GM19023 (cell line): ENCODE results near the gene RNU5D-1.

Source experiments
- ATAC-seq: cut with Tn5 transposase; IDR thresholded peaks from one replicate; pipeline ENCODE4 v1.9.1; 2021; ENCODE audit warnings: mild to moderate bottlenecking, moderate library complexity; ENCODE audit not compliant: unreplicated experiment

The RNU5D-1 gene

GRCh38 chr1:44733784-44734183, 2.8 kb upstream of the RNU5D-1 start:
- ATAC-seq, result no peak

GRCh38 chr1:44733365-44733764, 2.4 kb upstream of the RNU5D-1 start:
- ATAC-seq, result no peak

DNA sequence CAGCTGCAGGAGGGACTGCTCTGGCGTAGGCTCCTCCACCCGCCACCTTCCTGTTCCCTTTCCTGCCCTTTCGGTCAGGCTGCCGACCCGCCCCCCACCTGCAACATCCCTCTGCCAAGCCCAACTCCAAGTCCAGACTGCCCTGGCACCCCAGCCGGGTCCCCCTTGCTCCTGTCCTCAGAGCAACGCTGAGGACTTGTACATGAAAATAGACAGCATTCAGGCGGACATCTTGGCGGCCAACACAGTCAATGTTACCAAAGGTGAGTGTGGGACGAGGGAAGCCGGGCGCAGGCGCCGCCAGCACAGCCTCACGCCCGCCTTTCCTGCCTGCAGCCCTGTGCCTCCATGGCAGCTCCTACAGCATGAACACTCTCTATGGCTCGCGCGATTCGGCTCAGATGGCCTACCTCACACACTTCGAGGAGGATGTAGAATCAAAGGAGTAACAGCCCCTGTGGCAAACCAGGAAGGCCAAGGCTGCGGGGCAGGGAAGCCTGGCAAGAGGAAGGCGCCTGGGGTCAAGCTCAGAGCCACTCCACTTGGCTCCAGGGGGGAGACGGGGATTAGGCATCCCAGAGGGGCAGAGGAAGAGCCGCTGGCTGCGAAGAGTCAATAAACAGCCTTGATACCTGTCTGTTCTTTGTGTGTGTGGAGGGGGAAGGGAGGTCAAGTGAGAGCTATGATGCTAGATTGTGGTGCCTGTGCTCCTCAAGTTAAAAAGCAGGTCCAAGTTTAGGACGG, 5.8 kb downstream of the RNU5D-1 start:
- ATAC-seq, result no peak

GRCh38 chr1:44724296-44724954, 6.5 kb downstream of the RNU5D-1 start:
- no peak for ATAC-seq

DNA sequence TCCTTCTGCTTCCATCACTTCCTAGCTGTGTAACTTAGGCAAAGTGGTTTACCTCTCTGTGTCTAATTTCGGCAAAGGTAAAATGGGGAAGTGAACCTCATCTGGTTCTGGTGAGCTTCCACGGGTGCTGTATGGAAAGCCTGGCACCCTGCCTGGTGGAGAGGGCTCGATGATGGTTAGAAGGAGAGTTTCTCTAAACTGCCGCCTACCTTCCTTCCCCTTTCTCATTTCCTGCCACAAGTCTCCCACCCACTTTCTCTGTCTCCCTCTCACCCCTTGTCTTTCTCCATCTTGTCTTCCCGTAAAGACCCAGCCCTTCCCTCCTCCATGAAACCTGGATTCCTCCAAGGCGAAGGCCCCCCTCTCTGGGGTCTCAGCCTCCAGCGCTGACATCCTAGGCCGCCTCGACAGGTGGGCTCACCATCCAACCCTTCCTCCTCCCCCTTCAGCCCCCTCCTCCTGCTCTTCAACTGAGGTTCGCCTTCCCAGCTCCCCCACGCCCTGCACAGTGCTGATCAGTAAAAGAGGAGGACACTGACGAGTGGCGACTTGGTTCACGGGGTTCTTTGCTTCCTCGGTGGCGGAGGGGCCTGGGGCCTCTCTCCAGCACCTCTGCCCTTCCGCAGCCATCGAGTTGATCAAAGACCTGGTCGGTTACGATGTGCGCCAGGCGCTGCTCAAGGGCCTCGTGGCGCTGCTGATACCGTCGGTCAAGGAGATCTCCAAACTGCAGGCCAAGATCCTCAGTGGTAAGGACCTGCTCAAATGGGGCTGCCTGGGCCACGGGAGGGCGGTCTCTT, 7.3 kb downstream of the RNU5D-1 start:
- ATAC-seq, result no peak

GRCh38 chr1:44723064-44723463, 7.9 kb downstream of the RNU5D-1 start:
- no peak for ATAC-seq

GRCh38 chr1:44721485-44722361, 9.2 kb downstream of the RNU5D-1 start:
- peak; percentile 72 for ATAC-seq

DNA sequence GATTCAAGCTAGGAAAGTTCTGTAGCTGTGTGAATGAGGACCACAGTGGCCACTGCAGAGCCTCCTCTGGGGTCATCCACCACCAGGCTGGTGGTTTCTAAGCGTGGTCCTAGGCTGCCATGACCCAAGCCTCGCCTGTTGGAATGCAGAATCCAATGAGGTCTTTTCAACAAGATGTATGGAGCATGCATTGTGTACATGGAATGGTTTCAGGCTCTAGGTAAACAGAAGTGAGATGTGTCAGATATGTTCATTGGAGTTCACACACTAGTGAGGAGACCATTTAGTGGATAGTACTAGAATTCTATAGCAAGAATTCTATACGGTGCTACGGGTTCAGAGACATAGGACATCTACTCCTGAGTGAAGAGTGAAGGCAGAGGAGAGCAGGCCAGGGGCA, 10.7 kb downstream of the RNU5D-1 start:
- no peak for ATAC-seq

DNA sequence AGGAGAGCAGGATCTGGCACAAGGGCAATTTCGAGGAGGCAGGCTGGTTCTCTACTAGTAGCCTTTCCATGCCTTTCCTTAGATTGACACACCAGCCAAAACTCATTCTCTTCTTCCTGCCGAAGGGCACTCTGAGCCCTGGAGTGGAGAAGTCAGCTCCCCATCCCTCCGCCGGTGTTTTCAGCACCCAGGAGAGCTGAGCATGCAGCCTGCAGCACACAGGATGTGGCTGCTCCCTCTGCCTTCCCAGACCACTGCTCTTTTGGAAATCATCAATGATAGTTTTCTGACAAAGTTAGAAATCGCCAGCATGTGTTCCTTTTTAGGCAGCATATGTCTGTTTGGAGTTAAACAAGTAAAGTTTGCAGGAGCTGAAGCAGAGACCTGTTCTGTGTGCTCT, 11.7 kb downstream of the RNU5D-1 start:
- ATAC-seq, result no peak

DNA sequence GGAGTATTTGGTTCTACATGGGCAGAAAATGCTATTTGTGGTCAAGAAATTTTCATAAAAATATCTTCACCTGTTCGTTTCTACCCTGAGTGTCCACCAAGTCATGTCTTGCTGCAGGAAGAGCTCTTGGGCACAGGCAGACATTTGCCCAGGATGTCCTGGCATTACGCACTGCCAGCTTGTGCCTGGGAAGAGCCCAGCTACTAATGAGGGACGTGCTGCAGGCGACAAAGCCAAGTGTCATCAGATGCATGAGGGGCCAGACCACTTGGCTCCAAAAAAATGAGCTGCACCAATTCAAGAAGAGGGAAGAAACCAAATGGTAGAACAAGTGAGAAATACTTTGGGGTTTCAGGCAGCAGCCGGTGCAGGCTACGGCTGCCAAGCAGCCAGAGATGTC, 12.9 kb downstream of the RNU5D-1 start:
- no peak for ATAC-seq

- no peak for ATAC-seq
Observed at GRCh38 chr1:44717653-44718052, 13.3 kb downstream of the RNU5D-1 start.

GRCh38 chr1:44717156-44717555, 13.8 kb downstream of the RNU5D-1 start:
- no peak for ATAC-seq

GRCh38 chr1:44714944-44715571, 15.9 kb downstream of the RNU5D-1 start:
- no peak for ATAC-seq

- ATAC-seq, result no peak
Observed at GRCh38 chr1:44714532-44714931, 16.4 kb downstream of the RNU5D-1 start.

- ATAC-seq, result no peak
Observed at GRCh38 chr1:44713321-44713781, 17.6 kb downstream of the RNU5D-1 start.

- no peak for ATAC-seq
Observed at GRCh38 chr1:44707959-44708831, 22.8 kb downstream of the RNU5D-1 start.

DNA sequence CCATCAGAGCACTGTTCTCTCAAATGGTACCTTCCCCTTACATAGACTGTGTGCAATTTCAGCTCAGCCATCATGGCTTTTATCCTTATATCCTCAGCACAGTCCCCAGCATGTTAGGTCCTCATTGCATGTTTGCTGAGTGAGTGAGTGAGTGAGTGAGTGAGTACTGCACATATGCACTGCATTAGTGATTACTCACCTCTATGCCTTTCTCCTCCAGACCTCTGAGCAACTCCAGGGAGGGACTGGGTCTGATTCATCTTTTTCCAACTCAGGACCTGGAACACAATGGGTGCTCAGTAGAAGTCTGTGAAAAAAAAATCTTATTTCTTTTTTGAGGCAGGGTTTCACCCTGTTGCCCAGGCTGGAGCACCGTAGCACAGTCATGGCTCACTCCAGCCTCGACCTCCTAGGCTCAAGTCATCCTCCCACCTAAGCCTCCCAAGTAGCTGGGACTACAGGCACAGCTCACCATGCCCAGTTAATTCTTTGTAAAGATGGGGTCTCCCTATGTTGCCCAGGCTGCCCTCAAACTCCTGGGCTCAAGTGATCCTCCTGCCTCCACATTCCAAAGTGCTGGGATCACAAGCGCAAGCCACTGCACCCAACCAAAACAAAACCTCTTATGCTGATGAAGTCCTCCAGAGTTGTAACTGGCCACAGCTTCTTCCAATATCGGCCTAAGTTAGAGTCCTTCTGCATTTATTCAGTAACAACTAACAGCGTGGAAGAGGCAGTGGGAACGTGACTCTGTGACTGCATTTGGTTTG, 23.7 kb downstream of the RNU5D-1 start:
- no peak for ATAC-seq

DNA sequence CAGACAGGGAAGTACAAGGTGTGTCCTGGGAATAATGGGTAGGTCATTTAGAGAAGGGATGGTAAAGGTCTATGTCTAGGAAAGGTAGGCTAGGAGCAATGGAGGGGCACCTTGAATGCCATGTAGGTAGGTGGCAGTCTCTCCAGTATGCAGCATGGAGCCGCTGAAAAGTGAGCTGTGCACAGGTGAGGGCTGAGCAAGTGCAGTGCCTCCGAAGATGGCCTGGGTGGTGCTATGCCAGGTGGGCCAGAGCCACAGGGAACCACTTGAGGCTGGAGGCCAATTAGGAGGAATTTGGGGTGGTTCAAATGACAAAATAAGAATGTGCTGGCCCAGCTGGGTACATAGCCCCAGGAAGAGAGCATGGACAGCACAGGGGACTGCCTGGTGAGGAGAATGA, 25.0 kb downstream of the RNU5D-1 start:
- no peak for ATAC-seq

- no peak for ATAC-seq
Observed at GRCh38 chr1:44705470-44705869, 25.5 kb downstream of the RNU5D-1 start.
